ENCODE measurements around the gene SPINDOC. TPM values are rescaled to one million over a fixed set of nuclear protein-coding genes. Genes with fewer than 3 reads are reported as not detected.

Gene SPINDOC
- total and polyA plus RNA-seq, 9 of the 15 experiments (the other 6 are each of a cell fraction or from before 2014, with no cell fraction given): 0.70 to 36.3 (median 19.6) TPM

- POLR2A ChIA-PET: no interaction called here
- no TSS peak for BruUV-seq (replicated peaks)
- intact Hi-C loops (cut with micrococcal nuclease): no loop called here
Measured at GRCh38 chr11:63795066-63795465, 18.2 kb upstream of the SPINDOC start.

More at GRCh38 chr11:63795066-63795465, 18.2 kb upstream of the SPINDOC start:
- no peak overlapping the region for H3K4me2 ChIP-seq (ENCODE audit: insufficient read depth, low read length)
- WGBS (ENCODE audit: insufficient coverage, low coverage, missing lambda C conversion rate): 45% methylated on average over 10 of the region's 11 CpGs
- CTCF ChIA-PET (ENCODE audit: low intra/inter-chr PET ratio): no interaction called here
- 0 out of 2 replicates have a peak, but pooled peaks cover 4% of the 10 kb centered on the region for H3K9me3 ChIP-seq (replicated peaks; ENCODE audit: control insufficient read depth, insufficient read depth, low read depth, low read length)
- no peak for DNase-seq (ENCODE audit: extremely low read depth in 1 of 4, low spot score in 3 of 4)
- no peaks in the 10 kb centered on the region; a peak in 1 of 5 replicates for H3K4me1 ChIP-seq (replicated peaks in 1 of 2; ENCODE audit: control insufficient read depth in 2 of 2, insufficient read depth in 2 of 2, low read length in 2 of 2)
- no peaks in the 10 kb centered on the region for H3K9me1 ChIP-seq (ENCODE audit: control insufficient read depth, insufficient read depth, low read length)
- H3K9ac ChIP-seq (ENCODE audit: insufficient read depth in 1 of 2, low read depth in 2 of 2, low read length in 2 of 2): no peak overlapping the region
- H3K36me3 ChIP-seq (ENCODE audit: control insufficient read depth, insufficient read depth, low read length): no peaks in the 10 kb centered on the region
- peaks cover 8 to 13% of the 10 kb centered on the region in 2 experiments; a peak in 3 of 5 replicates for H3K27me3 ChIP-seq (ENCODE audit: control insufficient read depth in 2 of 2, insufficient read depth in 2 of 2, low read length in 2 of 2)
- no peak overlapping the region for H3K27ac ChIP-seq (ENCODE audit: extremely low read depth, low read depth, low read length)
- no peaks in the 10 kb centered on the region for H3K79me2 ChIP-seq (ENCODE audit: control insufficient read depth, insufficient read depth, low read length)
- FAIRE-seq: no peak
- in situ Hi-C loops (cut with MboI): no loop called here
- H4K20me1 ChIP-seq (replicated peaks; ENCODE audit: control insufficient read depth, insufficient read depth, low read length): no peaks in the 10 kb centered on the region
- no peak overlapping the region for H3K4me3 ChIP-seq
- H2AFZ ChIP-seq (ENCODE audit: low read depth, low read length): no peak overlapping the region
- TF ChIP-seq ZBTB1 (CRISPR knock-in tag; IDR thresholded peaks at IDR 0.05; ENCODE audit: borderline replicate concordance, low read depth) (no peak), ZNF134 (CRISPR knock-in tag; conservative IDR thresholded peaks at IDR 0.05) (no peak), ZHX1 (conservative IDR thresholded peaks at IDR 0.05; ENCODE audit: low read length) (no peak), PREB (CRISPR knock-in tag; IDR thresholded peaks at IDR 0.05) (no peak), ZNF197 (CRISPR knock-in tag; IDR thresholded peaks at IDR 0.05; ENCODE audit: low read depth) (no peak), SIX5 (IDR thresholded peaks at IDR 0.05; ENCODE audit: borderline replicate concordance in 1 of 2, insufficient read depth in 1 of 2, low read depth in 1 of 2, low read length in 2 of 2) (no peak), ZNF239 (CRISPR knock-in tag; IDR thresholded peaks at IDR 0.05) (no peak), ZNF639 (CRISPR knock-in tag; conservative IDR thresholded peaks at IDR 0.05 in 1 of 2, IDR thresholded peaks at IDR 0.05 in 1 of 2) (no peak), NFYB (IDR thresholded peaks at IDR 0.05; ENCODE audit: extremely low read depth, insufficient read length) (no peak)
- ATAC-seq: no peak

Measured in K562 (cell line).